GM12874 (cell line): ENCODE results near the gene GPATCH2.

Experiments
- TF ChIP-seq, protein P1 (sequence below): IDR thresholded peaks from 2 replicates; pipeline ENCODE4 v1.5.1; 2011; ENCODE audit warnings: low read depth, mild to moderate bottlenecking, control low read depth, low read length, moderate library complexity; ENCODE audit not compliant: insufficient read depth

Gene GPATCH2

DNA sequence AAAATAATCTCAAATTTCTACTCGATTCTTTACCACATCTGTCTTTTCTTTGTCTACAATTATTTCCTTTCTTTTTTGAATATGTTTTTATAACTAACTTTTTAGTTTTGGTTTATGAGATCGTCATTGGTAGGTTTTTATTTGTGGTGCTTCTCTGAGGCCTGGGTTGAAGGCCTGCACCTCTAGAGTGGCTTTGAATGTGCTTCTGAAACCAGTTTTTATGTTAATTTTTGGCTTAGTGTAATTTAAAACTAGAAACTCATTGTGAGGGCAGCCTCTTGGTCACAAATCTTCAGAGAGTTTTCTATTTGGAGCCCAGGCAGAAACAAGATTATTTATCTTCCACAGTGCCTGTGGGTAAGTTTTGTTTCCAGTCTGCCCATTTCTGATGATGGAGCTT is 187.0 kb downstream of the GPATCH2 start:
- TF ChIP-seq, protein P1, sequence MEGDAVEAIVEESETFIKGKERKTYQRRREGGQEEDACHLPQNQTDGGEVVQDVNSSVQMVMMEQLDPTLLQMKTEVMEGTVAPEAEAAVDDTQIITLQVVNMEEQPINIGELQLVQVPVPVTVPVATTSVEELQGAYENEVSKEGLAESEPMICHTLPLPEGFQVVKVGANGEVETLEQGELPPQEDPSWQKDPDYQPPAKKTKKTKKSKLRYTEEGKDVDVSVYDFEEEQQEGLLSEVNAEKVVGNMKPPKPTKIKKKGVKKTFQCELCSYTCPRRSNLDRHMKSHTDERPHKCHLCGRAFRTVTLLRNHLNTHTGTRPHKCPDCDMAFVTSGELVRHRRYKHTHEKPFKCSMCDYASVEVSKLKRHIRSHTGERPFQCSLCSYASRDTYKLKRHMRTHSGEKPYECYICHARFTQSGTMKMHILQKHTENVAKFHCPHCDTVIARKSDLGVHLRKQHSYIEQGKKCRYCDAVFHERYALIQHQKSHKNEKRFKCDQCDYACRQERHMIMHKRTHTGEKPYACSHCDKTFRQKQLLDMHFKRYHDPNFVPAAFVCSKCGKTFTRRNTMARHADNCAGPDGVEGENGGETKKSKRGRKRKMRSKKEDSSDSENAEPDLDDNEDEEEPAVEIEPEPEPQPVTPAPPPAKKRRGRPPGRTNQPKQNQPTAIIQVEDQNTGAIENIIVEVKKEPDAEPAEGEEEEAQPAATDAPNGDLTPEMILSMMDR, result no peak

DNA sequence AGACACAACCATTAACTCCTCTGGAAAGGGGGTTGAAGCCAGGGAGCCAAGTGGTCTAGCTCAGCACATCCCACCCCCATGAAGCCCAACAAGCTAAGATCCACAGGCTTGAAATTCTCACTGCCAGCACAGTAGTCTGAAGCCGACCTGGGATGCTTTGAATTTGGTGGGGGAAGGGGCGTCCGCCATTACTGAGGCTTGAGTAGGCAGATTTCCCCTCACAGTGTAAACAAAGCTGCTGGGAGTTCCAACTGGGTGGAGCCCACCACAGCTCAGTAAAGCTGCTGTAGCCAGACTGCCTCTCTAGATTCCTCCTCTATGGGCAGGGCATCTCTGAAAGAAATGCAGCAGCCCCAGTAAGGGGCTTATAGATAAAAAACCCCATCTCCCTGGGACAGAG is 193.5 kb downstream of the GPATCH2 start:
- TF ChIP-seq, protein P1, result no peak

- TF ChIP-seq, protein P1, result no peak
Observed at GRCh38 chr1:217435204-217435603, 195.7 kb downstream of the GPATCH2 start.

DNA sequence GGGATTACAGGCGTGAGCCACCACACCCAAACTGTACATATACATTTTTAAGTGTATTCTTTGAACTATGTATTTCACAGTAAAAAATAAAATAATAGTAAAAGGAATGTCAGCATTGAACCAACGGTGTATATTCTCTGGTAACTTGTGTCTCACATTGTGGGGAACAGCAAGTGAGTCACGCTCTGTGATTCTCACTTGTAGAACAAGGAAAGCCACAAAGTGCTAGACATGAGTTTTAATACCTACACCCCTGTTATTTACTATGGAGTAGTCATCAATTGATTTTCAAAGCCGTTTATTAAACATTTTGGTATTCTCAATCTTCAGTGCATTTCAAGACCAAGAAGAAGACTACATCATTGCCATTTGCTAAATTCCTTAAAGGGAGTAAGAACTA is 197.2 kb downstream of the GPATCH2 start:
- TF ChIP-seq, protein P1, result no peak

DNA sequence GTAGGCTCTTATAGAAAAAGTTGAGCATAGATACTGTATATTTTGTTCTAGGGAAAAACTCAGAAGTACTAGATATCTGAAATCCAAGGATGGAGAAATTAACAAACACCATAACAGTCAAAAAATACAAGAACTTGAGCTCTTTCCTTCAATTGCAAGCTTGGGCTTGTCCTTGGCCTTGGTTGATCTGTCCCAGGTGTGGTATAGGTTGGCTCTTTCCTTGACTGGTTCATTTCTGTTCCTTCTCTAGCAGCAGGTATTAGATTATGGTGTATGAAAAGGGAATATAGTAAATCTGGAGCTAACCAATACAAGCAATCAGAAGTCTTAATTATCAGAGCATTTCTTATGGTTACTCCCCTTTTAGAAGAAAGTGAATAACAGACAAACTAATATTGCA is 198.6 kb downstream of the GPATCH2 start:
- TF ChIP-seq, protein P1, result no peak

GRCh38 chr1:217431395-217431794 is 199.5 kb downstream of the GPATCH2 start:
- TF ChIP-seq, protein P1, result no peak

DNA sequence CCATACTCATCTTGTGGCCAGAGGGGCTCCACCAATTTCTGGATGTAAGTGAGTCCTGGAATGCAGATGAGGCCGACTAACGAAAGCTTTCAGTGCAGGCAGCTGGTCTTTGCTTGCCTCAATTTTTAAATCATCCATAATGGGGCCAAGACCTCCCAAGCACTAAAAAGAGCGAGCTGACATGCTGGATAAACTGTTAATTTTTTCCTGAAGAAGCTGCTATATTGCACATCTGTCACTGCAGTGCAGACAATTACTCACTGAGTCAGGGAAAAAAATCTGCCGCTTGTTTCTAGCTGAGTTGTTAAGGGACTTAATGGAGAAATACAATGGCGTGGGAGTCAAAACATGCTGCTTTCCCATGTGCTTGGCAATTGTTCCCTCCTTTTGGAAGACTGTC is 205.5 kb downstream of the GPATCH2 start:
- TF ChIP-seq, protein P1, result no peak

DNA sequence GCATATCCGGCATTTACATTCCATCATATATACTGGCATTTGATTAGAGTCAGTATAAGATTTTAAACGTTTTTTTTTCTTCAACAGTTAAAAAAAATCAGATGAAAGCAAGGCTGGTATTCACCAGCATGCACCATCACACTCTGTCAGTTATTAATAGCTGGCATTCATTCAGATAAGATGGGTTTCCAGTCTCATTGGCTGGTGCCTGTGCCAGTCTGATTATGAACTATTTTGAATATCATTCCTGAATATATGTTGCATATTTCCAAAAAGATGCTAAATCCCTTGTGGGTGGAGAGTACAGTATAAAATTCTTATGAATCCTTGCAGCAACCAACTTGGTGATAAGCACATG is 211.7 kb downstream of the GPATCH2 start:
- TF ChIP-seq, protein P1, result no peak
